ENCODE measurements around the gene INCA1.
"Not testable (repeated sequence)": the region's sequence is repeated elsewhere in the genome, so short reads cannot be mapped to it uniquely, and the experiment has no call there.

- TF ChIP-seq ZNF274 (IDR thresholded peaks at IDR 0.05; ENCODE audit: low read depth, low read length); SUZ12 (IDR thresholded peaks at IDR 0.05; ENCODE audit: extremely low read depth, insufficient read depth, insufficient read length); YY1 (IDR thresholded peaks at IDR 0.05; ENCODE audit: insufficient read depth, insufficient read length): not testable (repeated sequence)
These were observed 32.8 kb upstream of the INCA1 start for GRCh38 chr17:5030168-5030567.
